HTERT RPE-1 (cell line): ENCODE measurements around the gene ZDHHC22.

ENCODE experiments used
- in situ Hi-C: fragments of 300-500 bp; cut with MboI; formaldehyde crosslinking; loops from 4 replicates; pipeline ENCODE4 v1.14.3; 2020; ENCODE audit warnings: low sequenced_read_pairs

The ZDHHC22 gene

GRCh38 chr14:77158175-77158881, 16.7 kb upstream of the ZDHHC22 start:
- in situ Hi-C loops = no loop called here

- in situ Hi-C loops = no loop called here
Measured at GRCh38 chr14:77157740-77158139, 16.1 kb upstream of the ZDHHC22 start.

GRCh38 chr14:77155083-77155482, 13.5 kb upstream of the ZDHHC22 start:
- in situ Hi-C loops = no loop called here

- in situ Hi-C loops = no loop called here
Measured at GRCh38 chr14:77154421-77154820, 12.8 kb upstream of the ZDHHC22 start.

GRCh38 chr14:77153802-77154201, 12.2 kb upstream of the ZDHHC22 start:
- in situ Hi-C loops = no loop called here

GRCh38 chr14:77151918-77152588, 10.5 kb upstream of the ZDHHC22 start:
- in situ Hi-C loops = no loop called here

GRCh38 chr14:77151245-77151644, 9.7 kb upstream of the ZDHHC22 start:
- in situ Hi-C loops = no loop called here

- in situ Hi-C loops = no loop called here
Measured at GRCh38 chr14:77148510-77149231, 7.1 kb upstream of the ZDHHC22 start.

GRCh38 chr14:77145975-77146740, 4.6 kb upstream of the ZDHHC22 start:
- in situ Hi-C loops = no loop called here

- in situ Hi-C loops = no loop called here
Measured at GRCh38 chr14:77144412-77145115, 3.0 kb upstream of the ZDHHC22 start.

- in situ Hi-C loops = no loop called here
Measured at GRCh38 chr14:77143071-77143470, 1.5 kb upstream of the ZDHHC22 start.

- in situ Hi-C loops = no loop called here
Measured at GRCh38 chr14:77142005-77142800, 612 bp upstream of the ZDHHC22 start.

GRCh38 chr14:77140359-77141213, 1.0 kb downstream of the ZDHHC22 start:
- in situ Hi-C loops = no loop called here

- in situ Hi-C loops = no loop called here
Measured at GRCh38 chr14:77139540-77140358, 1.8 kb downstream of the ZDHHC22 start.

GRCh38 chr14:77139022-77139421, 2.6 kb downstream of the ZDHHC22 start:
- in situ Hi-C loops = no loop called here

GRCh38 chr14:77133720-77134338, 7.8 kb downstream of the ZDHHC22 start:
- in situ Hi-C loops = no loop called here

- in situ Hi-C loops = no loop called here
Measured at GRCh38 chr14:77131871-77132486, 9.6 kb downstream of the ZDHHC22 start.
